ENCODE data around the gene ZC3H12D. TPM values are rescaled to one million over a fixed set of nuclear protein-coding genes. Genes with fewer than 3 reads are reported as not detected.

Gene ZC3H12D
- total and polyA plus RNA-seq, 2 donors (not counting 3 experiments of a cell fraction or from before 2014, with no cell fraction given) = 0.06 TPM; not detected in 1

DNA sequence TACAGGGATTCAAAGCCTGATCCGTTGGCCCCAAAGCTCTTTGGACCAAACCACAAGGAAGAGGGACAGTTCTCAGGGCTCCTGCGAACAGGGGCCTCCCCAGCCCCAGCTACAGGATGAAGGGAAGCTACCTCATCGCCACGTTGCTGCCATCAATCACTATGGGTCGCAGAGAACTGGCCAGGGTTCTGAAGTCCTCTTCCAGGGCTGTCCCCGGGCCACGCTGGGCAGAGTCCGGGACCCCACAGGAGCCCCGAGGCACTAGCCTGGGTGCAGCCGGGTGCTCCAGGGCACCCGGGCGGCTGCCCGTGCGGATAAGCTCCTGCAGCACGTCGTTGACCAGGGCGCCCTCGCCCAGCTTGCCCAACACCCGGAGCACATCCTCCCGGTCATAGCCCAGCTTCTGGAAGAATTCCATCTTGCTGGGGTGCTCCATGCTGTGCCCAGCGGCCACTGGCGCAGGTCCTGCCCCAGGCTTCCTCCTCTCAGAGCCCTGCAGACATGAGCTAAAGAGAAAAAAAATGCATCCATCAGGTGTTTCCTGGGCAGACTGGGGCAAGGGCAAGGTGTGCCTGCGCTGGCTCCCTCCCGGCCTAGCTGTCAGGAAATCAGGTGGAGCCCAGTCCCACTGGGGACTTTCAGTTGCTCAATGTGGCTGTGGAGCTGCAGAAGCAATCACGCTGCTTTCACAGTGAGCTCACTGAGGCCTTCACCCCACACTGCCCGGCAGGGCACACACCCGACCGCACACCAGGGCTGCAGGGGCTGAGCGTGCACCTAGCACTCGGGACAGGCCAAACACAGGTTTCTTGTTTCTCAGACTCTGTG is 10.5 kb downstream of the ZC3H12D start:
- Histone ChIP-seq H3K79me2 (ENCODE audit: control insufficient read depth, insufficient read depth, low read length) (no peaks in the 10 kb centered on the region), H3K4me1 (ENCODE audit: control insufficient read depth, extremely low read depth, insufficient read depth, low read length) (no peaks in the 10 kb centered on the region), H3K27me3 (ENCODE audit: control insufficient read depth in 2 of 2, insufficient read depth in 2 of 2, low read length in 2 of 2) (peaks cover 10 to 21% of the 10 kb centered on the region in 2 experiments), H3K9ac (replicated peaks; ENCODE audit: extremely low read depth, insufficient read depth, low read length) (no peak overlapping the region), H3K36me3 (ENCODE audit: control insufficient read depth in 2 of 2, extremely low read depth in 1 of 2, insufficient read depth in 2 of 2, low read length in 2 of 2) (no peaks in the 10 kb centered on the region), H4K20me1 (replicated peaks; ENCODE audit: control insufficient read depth, extremely low read depth, insufficient read depth, low read length) (no peaks in the 10 kb centered on the region), H2AFZ (ENCODE audit: low read depth, low read length) (no peak overlapping the region), H3K27ac (ENCODE audit: insufficient read depth, low read depth, low read length) (no peak overlapping the region), H3K4me2 (ENCODE audit: insufficient read depth, low read length) (no peak overlapping the region), H3K9me1 (replicated peaks; ENCODE audit: control insufficient read depth, extremely low read depth, insufficient read depth, low read length) (no peaks in the 10 kb centered on the region), H3K9me3 (replicated peaks; ENCODE audit: control insufficient read depth, insufficient read depth, low read length) (no peaks in the 10 kb centered on the region), H3K4me3 (replicated peaks in 1 of 3; ENCODE audit: insufficient read depth in 1 of 3, low read depth in 1 of 3, low read length in 3 of 3) (no peak overlapping the region)
- no TSS peak for BruUV-seq (replicated peaks)
- CTCF ChIA-PET = interaction anchor here (0.8 to 1.9 kb wide), 6 partner anchors 9 to 43 kb away, joined by 3 to 4 read pairs (median 3); no protein-coding TSS in a partner anchor
- TF ChIP-seq FOS (IDR thresholded peaks at IDR 0.05; ENCODE audit: borderline replicate concordance, insufficient read depth, low read length) = no peak
- no peak for TF ChIP-seq MYC (IDR thresholded peaks at IDR 0.05; ENCODE audit: low read depth, low read length)
- TF ChIP-seq EZH2 (IDR thresholded peaks at IDR 0.05; ENCODE audit: borderline replicate concordance, low read depth, low read length, severe bottlenecking) = no peak
- TF ChIP-seq, protein P1, sequence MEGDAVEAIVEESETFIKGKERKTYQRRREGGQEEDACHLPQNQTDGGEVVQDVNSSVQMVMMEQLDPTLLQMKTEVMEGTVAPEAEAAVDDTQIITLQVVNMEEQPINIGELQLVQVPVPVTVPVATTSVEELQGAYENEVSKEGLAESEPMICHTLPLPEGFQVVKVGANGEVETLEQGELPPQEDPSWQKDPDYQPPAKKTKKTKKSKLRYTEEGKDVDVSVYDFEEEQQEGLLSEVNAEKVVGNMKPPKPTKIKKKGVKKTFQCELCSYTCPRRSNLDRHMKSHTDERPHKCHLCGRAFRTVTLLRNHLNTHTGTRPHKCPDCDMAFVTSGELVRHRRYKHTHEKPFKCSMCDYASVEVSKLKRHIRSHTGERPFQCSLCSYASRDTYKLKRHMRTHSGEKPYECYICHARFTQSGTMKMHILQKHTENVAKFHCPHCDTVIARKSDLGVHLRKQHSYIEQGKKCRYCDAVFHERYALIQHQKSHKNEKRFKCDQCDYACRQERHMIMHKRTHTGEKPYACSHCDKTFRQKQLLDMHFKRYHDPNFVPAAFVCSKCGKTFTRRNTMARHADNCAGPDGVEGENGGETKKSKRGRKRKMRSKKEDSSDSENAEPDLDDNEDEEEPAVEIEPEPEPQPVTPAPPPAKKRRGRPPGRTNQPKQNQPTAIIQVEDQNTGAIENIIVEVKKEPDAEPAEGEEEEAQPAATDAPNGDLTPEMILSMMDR (IDR thresholded peaks at IDR 0.05; ENCODE audit: extremely low read depth in 1 of 2, insufficient read depth in 1 of 2, low read depth in 1 of 2, low read length in 2 of 2) = no peak
- no peak for TF ChIP-seq GATA2 (IDR thresholded peaks at IDR 0.05; ENCODE audit: insufficient read depth, insufficient read length, low read depth, low read length)
- no peak for TF ChIP-seq POLR2A (IDR thresholded peaks at IDR 0.05; ENCODE audit: low read depth, low read length)
- TF ChIP-seq, protein P2, sequence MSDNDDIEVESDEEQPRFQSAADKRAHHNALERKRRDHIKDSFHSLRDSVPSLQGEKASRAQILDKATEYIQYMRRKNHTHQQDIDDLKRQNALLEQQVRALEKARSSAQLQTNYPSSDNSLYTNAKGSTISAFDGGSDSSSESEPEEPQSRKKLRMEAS (IDR thresholded peaks at IDR 0.05; ENCODE audit: insufficient read depth, insufficient read length) = no peak
- TF ChIP-seq JUN (IDR thresholded peaks at IDR 0.05; ENCODE audit: borderline replicate concordance, insufficient read depth, insufficient read length, low read depth) = no peak
- TF ChIP-seq POLR2AphosphoS5 (IDR thresholded peaks at IDR 0.05; ENCODE audit: insufficient read depth, low read depth, low read length) = no peak
- DNase-seq (ENCODE audit: low read depth, low spot score) (no peak), FAIRE-seq (no peak)
- intact Hi-C loops (cut with micrococcal nuclease) = no loop called here
- POLR2A ChIA-PET = no interaction called here
- dilution Hi-C loops (cut with MboI; ENCODE audit: extremely low pct_ligation_motif_present, low sequenced_read_pairs) = no loop called here

All from endothelial cell of umbilical vein (primary cell).